MCF 10A (cell line): ENCODE measurements around the gene GDPD2. TPM values are rescaled to one million over a fixed set of nuclear protein-coding genes. Genes with fewer than 3 reads are reported as not detected.

Source experiments
- BruUV-seq: library from RNA; stranded (reverse); fragments of 400-500 nt; replicated peaks from 2 replicates; lab custom pipeline; 2021; lab: Mats Ljungman, UMichigan
- CTCF ChIA-PET: fragments of 300-600 bp; sonication (Branson Sonifier 250); formaldehyde crosslinking; extraction: SDS; loops from one replicate; lab custom pipeline; 2021; ENCODE audit warnings: antibody characterized with exemption, inconsistent platforms; lab: Yijun Ruan, JAX
- POLR2A ChIA-PET: fragments of 300-600, 350-650 bp; sonication (Branson Sonifier 250); formaldehyde crosslinking; extraction: SDS; loops from one replicate; lab custom pipeline; 2020; ENCODE audit warnings: antibody characterized with exemption, inconsistent platforms; lab: Yijun Ruan, JAX
- DNase-seq: peaks from one replicate; pipeline ENCODE4 v3.0.0-alpha.2; 2018; ENCODE audit not compliant: unreplicated experiment
- H3K27ac Mint-ChIP-seq: one replicate; pipeline ENCODE4 v1.8.0; 2022; ENCODE audit warnings: mild to moderate bottlenecking, low read depth, mixed read lengths; ENCODE audit not compliant: unreplicated experiment
- H3K27me3 Mint-ChIP-seq: one replicate; pipeline ENCODE4 v1.8.0; 2022; ENCODE audit warnings: mixed read lengths; ENCODE audit not compliant: insufficient read depth, unreplicated experiment
- H3K36me3 Mint-ChIP-seq: one replicate; pipeline ENCODE4 v1.8.0; 2022; ENCODE audit warnings: mild to moderate bottlenecking, moderate library complexity, mixed read lengths; ENCODE audit not compliant: insufficient read depth, unreplicated experiment
- H3K4me1 Mint-ChIP-seq: one replicate; pipeline ENCODE4 v1.8.0; 2022; ENCODE audit warnings: mixed read lengths; ENCODE audit not compliant: insufficient read depth, unreplicated experiment
- H3K4me3 Mint-ChIP-seq: one replicate; pipeline ENCODE4 v1.8.0; 2022; ENCODE audit warnings: mild to moderate bottlenecking, moderate library complexity, mixed read lengths; ENCODE audit not compliant: unreplicated experiment
- H3K9me3 Mint-ChIP-seq: one replicate; pipeline ENCODE4 v1.8.0; 2022; ENCODE audit warnings: mixed read lengths; ENCODE audit not compliant: unreplicated experiment
- CTCF ChIP-seq: fragments of 200-600 bp; IDR thresholded peaks from one replicate; pipeline ENCODE4 v1.8.0; 2022; ENCODE audit warnings: antibody characterized with exemption, mild to moderate bottlenecking; ENCODE audit not compliant: unreplicated experiment
- intact Hi-C: fragments of 100-400 bp; cut with micrococcal nuclease; formaldehyde crosslinking; loops from 2 replicates; pipeline ENCODE4 v1.14.1; 2022
- total RNA-seq: library from RNA; stranded (reverse); gene quantifications from 2 replicates; pipeline ENCODE4 v1.2.3, GENCODE V29; 2022

Gene GDPD2
- total RNA-seq, 1 experiment from 2014 or later = not detected

- H3K27me3 Mint-ChIP-seq = peaks cover 40% of the 10 kb centered on the region
- H3K4me1 Mint-ChIP-seq = peaks cover 9% of the 10 kb centered on the region
- H3K4me3 Mint-ChIP-seq = peak overlapping the region; percentile 70
- H3K36me3 Mint-ChIP-seq = no peaks in the 10 kb centered on the region
- no peak for DNase-seq
- intact Hi-C loops = no loop called here
- POLR2A ChIA-PET = no interaction called here
- CTCF ChIA-PET = interaction anchor here (0.7 to 2.5 kb wide), 9 partner anchors 10 to 508 kb away, joined by 3 to 18 read pairs (median 5); no protein-coding TSS in a partner anchor
- no peak for TF ChIP-seq CTCF
- BruUV-seq = no TSS peak
- no peak overlapping the region for H3K27ac Mint-ChIP-seq
- H3K9me3 Mint-ChIP-seq = no peaks in the 10 kb centered on the region
Measured at GRCh38 chrX:70453024-70453618, 30.0 kb downstream of the GDPD2 start.

GRCh38 chrX:70454441-70455365 is 31.6 kb downstream of the GDPD2 start:
- peak overlapping the region; percentile 49 for H3K27ac Mint-ChIP-seq
- peak; percentile 89 for DNase-seq
- H3K4me3 Mint-ChIP-seq = peak overlapping the region; percentile 83
- ChIA-PET CTCF (interaction anchor here (0.5 to 2.8 kb wide), 10 partner anchors 8 to 1308 kb away, joined by 4 to 16 read pairs (median 4); partner anchors contain the start of gene DLG3), POLR2A (interaction anchor here (1.0 to 2.6 kb wide), 3 partner anchors 22 to 198 kb away, joined by 3 to 18 read pairs (median 15); no protein-coding TSS in a partner anchor)
- peak; percentile 81 for TF ChIP-seq CTCF
- peaks cover 38% of the 10 kb centered on the region for H3K27me3 Mint-ChIP-seq
- H3K36me3 Mint-ChIP-seq = peaks cover 4% of the 10 kb centered on the region
- H3K9me3 Mint-ChIP-seq = no peaks in the 10 kb centered on the region
- intact Hi-C loops = loop anchor here (1.0 to 2.0 kb wide), 2 partner anchors 100 to 506 kb away; no protein-coding TSS in a partner anchor
- peaks cover 9% of the 10 kb centered on the region for H3K4me1 Mint-ChIP-seq
- BruUV-seq = no TSS peak

- intact Hi-C loops = loop anchor here (2.0 kb wide), 1 partner anchor 505 kb away; no protein-coding TSS in a partner anchor
- Mint-ChIP-seq H3K9me3 (no peaks in the 10 kb centered on the region), H3K36me3 (peaks cover 4% of the 10 kb centered on the region), H3K4me1 (peaks cover 9% of the 10 kb centered on the region), H3K4me3 (peak overlapping the region; percentile 83), H3K27ac (peak overlapping the region; percentile 49), H3K27me3 (peaks cover 39% of the 10 kb centered on the region)
- DNase-seq = no peak
- ChIA-PET CTCF (interaction anchor here (0.5 to 2.8 kb wide), 11 partner anchors 8 to 1545 kb away, joined by 3 to 16 read pairs (median 5); no protein-coding TSS in a partner anchor), POLR2A (interaction anchor here (0.6 to 2.6 kb wide), 8 partner anchors 12 to 197 kb away, joined by 3 to 18 read pairs (median 4); no protein-coding TSS in a partner anchor)
- BruUV-seq = no TSS peak
- no peak for TF ChIP-seq CTCF
Measured at GRCh38 chrX:70455366-70456202, 32.5 kb downstream of the GDPD2 start.
